Fibroblast of lung (primary cell): ENCODE results near the gene NUDT8.

Experiments
- CTCF ChIP-seq, 2 donors: IDR thresholded peaks in 1 of 2; conservative IDR thresholded peaks in 1 of 2; 1 replicate in 1 of 2; 2 replicates in 1 of 2; pipeline ENCODE4 v1.5.1; 2011 to 2012; ENCODE audit warnings: low read length in 2 of 2, control low read depth in 1 of 2, inconsistent platforms in 1 of 2, low read depth in 1 of 2, mild to moderate bottlenecking in 1 of 2
- EZH2 ChIP-seq: IDR thresholded peaks from 2 replicates; pipeline ENCODE4 v1.5.1; 2012; ENCODE audit warnings: low read length, control low read depth, mild to moderate bottlenecking; ENCODE audit errors: missing control alignments

DNA sequence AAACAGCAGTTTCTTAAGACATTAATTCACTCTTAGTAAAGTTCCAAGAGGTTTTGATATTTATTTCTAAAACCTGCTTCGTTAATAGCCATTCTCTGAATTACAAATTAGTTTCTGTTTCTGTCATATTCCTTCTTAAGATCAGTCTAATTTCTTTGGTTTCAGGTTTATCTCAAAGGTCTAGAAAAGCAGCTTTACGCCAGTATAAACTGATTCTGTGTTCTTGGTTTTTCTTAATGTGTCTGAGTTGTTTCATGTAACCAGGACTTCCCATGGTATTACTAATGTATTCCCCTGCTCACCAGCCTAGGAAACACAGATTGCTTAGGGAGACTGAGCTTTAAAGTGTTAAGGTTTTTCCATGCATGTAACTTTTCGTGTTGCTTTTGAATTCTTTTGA lies 27.6 kb upstream of the NUDT8 start:
- no peak for TF ChIP-seq CTCF (conservative IDR thresholded peaks at IDR 0.05 in 1 of 2, IDR thresholded peaks at IDR 0.05 in 1 of 2; ENCODE audit: low read depth in 1 of 2, low read length in 2 of 2)
- TF ChIP-seq EZH2 = no peak
